Fibroblast of pulmonary artery (primary cell): ENCODE results near the gene TMEM72.
A peak's percentile ranks its signal among the peaks of the same experiment; 100 is the strongest.

Experiments used
- DNase-seq: peaks from one replicate; pipeline ENCODE4 v3.0.0-alpha.2; 2010; ENCODE audit warnings: low read depth
- H3K4me3 ChIP-seq: replicated peaks from 2 replicates; pipeline ENCODE4 v1.5.1; 2011; ENCODE audit warnings: low read depth, mild to moderate bottlenecking, control low read depth, low read length, moderate library complexity
- CTCF ChIP-seq: IDR thresholded peaks from 2 replicates; pipeline ENCODE4 v1.5.1; 2011; ENCODE audit warnings: mild to moderate bottlenecking, control low read depth, low read length, inconsistent platforms; ENCODE audit errors: missing control alignments

The TMEM72 gene

GRCh38 chr10:44927352-44927751 lies 16.2 kb downstream of the TMEM72 start:
- TF ChIP-seq CTCF = no peak
- DNase-seq = peak; percentile 51
- H3K4me3 ChIP-seq = no peak overlapping the region

GRCh38 chr10:44928462-44928861 lies 17.3 kb downstream of the TMEM72 start:
- no peak overlapping the region for H3K4me3 ChIP-seq
- TF ChIP-seq CTCF = no peak
- DNase-seq = no peak

- no peak overlapping the region for H3K4me3 ChIP-seq
- no peak for TF ChIP-seq CTCF
- no peak for DNase-seq
Observed at GRCh38 chr10:44929356-44930255, 18.5 kb downstream of the TMEM72 start.

GRCh38 chr10:44930904-44931620 lies 19.9 kb downstream of the TMEM72 start:
- no peak for DNase-seq
- TF ChIP-seq CTCF = no peak
- no peak overlapping the region for H3K4me3 ChIP-seq

- no peak overlapping the region for H3K4me3 ChIP-seq
- no peak for DNase-seq
- TF ChIP-seq CTCF = no peak
Observed at GRCh38 chr10:44931621-44932516, 20.7 kb downstream of the TMEM72 start.

GRCh38 chr10:44932517-44933450 lies 21.6 kb downstream of the TMEM72 start:
- peak; percentile 98 for TF ChIP-seq CTCF
- H3K4me3 ChIP-seq = no peak overlapping the region
- peak; percentile 87 for DNase-seq
